Lower lobe of right lung (tissue), 2 donors: ENCODE results near the gene ZNF438. TPM values are rescaled to one million over a fixed set of nuclear protein-coding genes. Genes with fewer than 3 reads are reported as not detected.
"Not testable (repeated sequence)": the region's sequence is repeated elsewhere in the genome, so short reads cannot be mapped to it uniquely, and the experiment has no call there.

Source experiments
- ATAC-seq, 2 donors: fragments of 200-7000 bp; cut with Tn5 transposase; one replicate each; pipeline ENCODE4 v1.9.1; 2020 to 2022; ENCODE audit warnings: mild to moderate bottlenecking in 2 of 2, moderate library complexity in 2 of 2
- DNase-seq: peaks from one replicate; pipeline ENCODE4 v3.0.0-alpha.2; 2020
- H3K27ac ChIP-seq: fragments of 200-600 bp; one replicate; pipeline ENCODE4 v1.8.0; 2022
- H3K27me3 ChIP-seq: fragments of 200-600 bp; one replicate; pipeline ENCODE4 v1.8.0; 2022; ENCODE audit warnings: low read depth
- H3K36me3 ChIP-seq: fragments of 200-600 bp; one replicate; pipeline ENCODE4 v1.8.0; 2022; ENCODE audit warnings: mild to moderate bottlenecking
- H3K4me1 ChIP-seq: fragments of 200-600 bp; one replicate; pipeline ENCODE4 v1.8.0; 2022
- H3K4me3 ChIP-seq: fragments of 200-600 bp; one replicate; pipeline ENCODE4 v1.8.0; 2022; ENCODE audit warnings: mild to moderate bottlenecking
- H3K9me3 ChIP-seq: fragments of 200-600 bp; one replicate; pipeline ENCODE4 v1.8.0; 2022
- intact Hi-C: fragments of 100-400 bp; cut with DNase I; formaldehyde crosslinking; loops from one replicate; pipeline ENCODE4 v1.11.0; 2022
- total RNA-seq: library from RNA; stranded (reverse); fragmentation: NEBNext Ultra II Directional; extraction: Animal tissue kit (Norgen Biotek cat#: 25700); gene quantifications from one replicate; pipeline ENCODE4 v1.2.1, GENCODE V29; 2021
- TF ChIP-seq, protein P1 (sequence below): fragments of 200-600 bp; IDR thresholded peaks from one replicate; pipeline ENCODE4 v1.8.0; 2022; ENCODE audit warnings: antibody characterized with exemption, mild to moderate bottlenecking
- donor health status: DM: no; HTN: yes; CAD: no; lungs with severe emphysema.

Gene ZNF438
- total RNA-seq, 1 donor from 2014 or later = 15.2 TPM

DNA sequence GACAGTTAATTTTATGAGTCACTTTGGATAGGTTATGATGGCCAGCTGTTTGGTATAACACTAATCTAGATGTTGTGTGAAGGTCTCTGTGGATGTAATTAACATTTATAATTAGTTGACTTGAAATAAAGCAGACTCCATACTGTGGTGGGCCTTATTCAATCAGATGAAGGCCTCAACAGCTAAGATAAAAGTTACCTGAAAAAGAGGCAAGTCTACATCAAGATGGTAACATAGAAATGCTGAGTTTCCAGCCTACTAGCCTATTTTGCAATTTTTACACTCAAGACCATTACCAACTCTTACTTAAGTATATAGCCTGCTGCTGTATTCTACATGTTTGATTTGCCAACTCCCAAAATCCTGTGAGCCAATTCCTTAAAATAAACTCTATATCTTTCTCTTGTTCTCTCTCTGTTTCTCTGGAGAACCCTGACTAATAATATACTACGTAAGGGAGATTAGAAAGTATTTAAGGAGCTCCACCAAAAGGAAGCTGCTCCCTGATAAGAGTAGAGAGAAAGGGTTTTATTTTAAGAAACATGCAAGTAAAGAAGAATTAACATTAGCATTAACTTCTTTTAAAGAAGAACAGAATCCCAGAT lies 42.7 kb downstream of the ZNF438 start:
- Histone ChIP-seq H3K27me3 (no peaks in the 10 kb centered on the region), H3K36me3 (no peaks in the 10 kb centered on the region), H3K9me3 (no peaks in the 10 kb centered on the region), H3K4me1 (peaks cover 55% of the 10 kb centered on the region), H3K4me3 (no peak overlapping the region), H3K27ac (peak overlapping the region; percentile 13)
- DNase-seq = no peak
- no peak for ATAC-seq
- TF ChIP-seq, protein P1, sequence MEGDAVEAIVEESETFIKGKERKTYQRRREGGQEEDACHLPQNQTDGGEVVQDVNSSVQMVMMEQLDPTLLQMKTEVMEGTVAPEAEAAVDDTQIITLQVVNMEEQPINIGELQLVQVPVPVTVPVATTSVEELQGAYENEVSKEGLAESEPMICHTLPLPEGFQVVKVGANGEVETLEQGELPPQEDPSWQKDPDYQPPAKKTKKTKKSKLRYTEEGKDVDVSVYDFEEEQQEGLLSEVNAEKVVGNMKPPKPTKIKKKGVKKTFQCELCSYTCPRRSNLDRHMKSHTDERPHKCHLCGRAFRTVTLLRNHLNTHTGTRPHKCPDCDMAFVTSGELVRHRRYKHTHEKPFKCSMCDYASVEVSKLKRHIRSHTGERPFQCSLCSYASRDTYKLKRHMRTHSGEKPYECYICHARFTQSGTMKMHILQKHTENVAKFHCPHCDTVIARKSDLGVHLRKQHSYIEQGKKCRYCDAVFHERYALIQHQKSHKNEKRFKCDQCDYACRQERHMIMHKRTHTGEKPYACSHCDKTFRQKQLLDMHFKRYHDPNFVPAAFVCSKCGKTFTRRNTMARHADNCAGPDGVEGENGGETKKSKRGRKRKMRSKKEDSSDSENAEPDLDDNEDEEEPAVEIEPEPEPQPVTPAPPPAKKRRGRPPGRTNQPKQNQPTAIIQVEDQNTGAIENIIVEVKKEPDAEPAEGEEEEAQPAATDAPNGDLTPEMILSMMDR = no peak
- intact Hi-C loops = no loop called here

DNA sequence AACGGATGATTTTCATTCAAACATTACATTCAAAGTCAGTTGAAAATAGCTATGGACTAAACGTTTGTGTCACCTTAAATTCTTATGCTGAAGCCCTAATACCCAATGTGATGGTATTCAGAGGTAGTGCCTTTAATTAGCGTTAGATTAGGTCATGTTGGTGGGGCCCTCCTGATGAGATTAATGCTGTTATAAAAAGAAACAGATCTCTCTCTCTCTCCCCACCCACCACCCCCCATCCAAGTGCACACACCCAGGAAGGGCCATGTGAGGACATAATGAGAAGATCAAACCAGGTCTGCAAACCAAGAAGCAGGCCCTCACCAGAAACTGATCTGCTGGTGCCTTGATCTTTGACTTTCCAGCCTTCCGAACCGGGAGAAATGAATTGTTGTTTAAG lies 44.2 kb downstream of the ZNF438 start:
- H3K9me3 ChIP-seq = no peaks in the 10 kb centered on the region
- H3K27me3 ChIP-seq = no peaks in the 10 kb centered on the region
- no peak for ATAC-seq
- TF ChIP-seq, protein P1 = no peak
- intact Hi-C loops = no loop called here
- no peak overlapping the region for H3K4me3 ChIP-seq
- no peak overlapping the region for H3K27ac ChIP-seq
- DNase-seq = no peak
- peaks cover 57% of the 10 kb centered on the region for H3K4me1 ChIP-seq
- no peaks in the 10 kb centered on the region for H3K36me3 ChIP-seq

DNA sequence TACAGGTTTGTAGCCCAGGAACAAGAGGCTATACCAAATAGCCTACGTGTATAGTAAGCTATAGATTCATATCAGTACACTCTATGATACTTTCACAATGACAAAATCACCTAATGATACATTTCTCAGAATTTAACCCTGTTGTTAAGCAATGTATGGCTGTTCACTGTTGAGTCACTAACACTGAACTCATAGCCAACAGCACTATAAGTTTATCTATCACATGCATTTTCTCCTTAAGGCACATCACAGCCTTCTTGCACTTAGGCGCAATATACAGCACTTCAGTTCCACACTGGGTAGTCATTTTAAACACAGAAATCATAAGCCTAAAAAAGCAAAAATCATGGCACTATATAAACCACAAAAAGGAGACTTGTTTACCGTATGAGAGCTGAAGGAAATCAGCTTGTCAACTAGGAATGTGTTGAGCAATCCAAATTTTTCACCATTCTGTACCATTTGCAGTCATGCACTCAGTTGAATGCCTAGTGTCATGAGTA lies 45.6 kb downstream of the ZNF438 start:
- H3K27ac ChIP-seq = no peak overlapping the region
- intact Hi-C loops = no loop called here
- H3K9me3 ChIP-seq = no peaks in the 10 kb centered on the region
- H3K36me3 ChIP-seq = no peaks in the 10 kb centered on the region
- no peak overlapping the region for H3K4me3 ChIP-seq
- peaks cover 53% of the 10 kb centered on the region for H3K4me1 ChIP-seq
- DNase-seq = no peak
- H3K27me3 ChIP-seq = no peaks in the 10 kb centered on the region
- TF ChIP-seq, protein P1 = no peak
- ATAC-seq = no peak

DNA sequence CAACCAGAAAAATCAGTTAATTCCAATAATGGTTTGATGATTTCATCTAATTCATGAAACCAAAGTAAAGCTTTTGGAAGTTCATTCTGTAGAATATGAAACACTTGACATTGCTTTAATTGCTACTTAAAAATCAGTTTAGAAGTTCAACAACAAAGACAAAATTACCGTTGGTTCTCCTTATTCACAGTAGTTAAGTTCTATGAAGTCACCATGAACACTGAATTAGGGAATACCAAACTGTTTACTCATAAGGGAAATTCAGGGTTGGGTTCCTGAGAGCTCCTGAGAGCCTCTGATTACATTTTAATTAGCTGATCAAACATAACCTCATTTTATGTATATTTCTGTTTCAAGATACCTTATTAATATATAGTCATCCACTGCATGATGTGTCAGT lies 46.2 kb downstream of the ZNF438 start:
- intact Hi-C loops = no loop called here

DNA sequence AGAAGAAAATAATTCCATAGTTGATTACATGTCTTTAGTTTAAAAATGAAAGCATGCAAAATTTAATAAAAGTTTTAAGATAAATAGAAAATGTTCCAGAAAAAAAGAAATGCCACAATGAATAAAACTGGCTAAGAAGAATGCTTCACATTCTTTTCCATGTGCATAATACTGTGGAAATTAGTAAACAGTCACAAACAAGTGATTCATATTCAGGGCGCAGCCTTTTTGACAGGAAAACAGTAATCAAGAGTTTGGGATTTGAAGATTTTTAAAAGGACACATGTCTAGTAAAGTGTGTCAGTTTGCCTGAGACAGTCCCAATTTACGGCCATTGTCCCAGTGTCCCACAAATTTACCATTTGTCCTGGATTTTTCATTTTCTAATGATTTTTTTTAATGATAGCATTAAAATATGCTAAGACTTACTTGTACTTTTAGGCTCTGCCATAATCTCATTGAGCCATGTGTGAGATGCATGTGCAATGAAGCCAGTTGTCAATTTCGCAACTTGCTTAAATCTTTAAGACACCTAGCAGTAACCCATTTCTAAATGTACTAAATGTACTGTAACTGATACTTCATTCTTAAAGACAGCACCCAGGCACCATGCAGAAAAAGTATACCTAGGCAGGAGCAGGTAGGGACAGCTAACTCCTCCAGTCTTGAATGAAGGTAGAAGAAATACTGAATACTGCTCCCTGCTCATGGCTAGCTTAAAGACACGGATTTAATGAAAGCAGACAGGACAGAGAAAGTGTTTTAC lies 46.9 kb downstream of the ZNF438 start:
- DNase-seq (no peak), ATAC-seq (no peak)
- Histone ChIP-seq H3K27ac (no peak overlapping the region), H3K4me3 (no peak overlapping the region), H3K4me1 (peaks cover 52% of the 10 kb centered on the region), H3K9me3 (no peaks in the 10 kb centered on the region), H3K27me3 (no peaks in the 10 kb centered on the region), H3K36me3 (no peaks in the 10 kb centered on the region)
- TF ChIP-seq, protein P1 = no peak
- intact Hi-C loops = no loop called here

More for the DNA sequence above, 46.2 kb downstream of the ZNF438 start:
- H3K4me1 ChIP-seq = peaks cover 54% of the 10 kb centered on the region
- DNase-seq (no peak), ATAC-seq (no peak)
- H3K27ac ChIP-seq = no peak overlapping the region
- H3K27me3 ChIP-seq = no peaks in the 10 kb centered on the region
- no peaks in the 10 kb centered on the region for H3K36me3 ChIP-seq
- H3K9me3 ChIP-seq = no peaks in the 10 kb centered on the region
- H3K4me3 ChIP-seq = no peak overlapping the region
- TF ChIP-seq, protein P1 = no peak

DNA sequence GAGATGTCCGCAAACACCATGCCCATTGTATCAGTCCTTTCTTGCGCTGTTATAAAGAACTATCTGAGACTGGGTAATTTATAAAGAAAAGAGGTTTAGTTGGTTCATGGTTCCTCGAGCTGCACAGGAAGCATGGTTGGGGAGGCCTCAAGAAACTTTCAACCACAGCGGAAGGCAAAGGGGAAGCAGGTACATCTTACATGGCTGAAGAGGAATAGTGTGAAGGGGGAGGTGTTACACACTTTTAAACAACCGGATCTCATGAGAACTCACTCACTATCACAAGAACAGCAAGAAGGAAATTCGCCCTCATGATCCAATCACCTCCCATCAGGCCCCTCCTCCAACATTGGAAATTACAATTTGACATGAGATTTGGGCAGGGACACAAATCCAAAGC lies 48.5 kb downstream of the ZNF438 start:
- intact Hi-C loops, H3K36me3 ChIP-seq, H3K27ac ChIP-seq, DNase-seq, H3K9me3 ChIP-seq, H3K4me3 ChIP-seq, ATAC-seq, H3K27me3 ChIP-seq: not testable (repeated sequence)
- peaks cover 39% of the 10 kb centered on the region for H3K4me1 ChIP-seq
